HCT116 (cell line): ENCODE data around the gene SELENOS. TPM values are rescaled to one million over a fixed set of nuclear protein-coding genes. Genes with fewer than 3 reads are reported as not detected.
A peak's percentile ranks its signal among the peaks of the same experiment; 100 is the strongest.

Experiments used
- CBX3 ChIP-seq: IDR thresholded peaks from 2 replicates; pipeline ENCODE4 v1.6.1; 2012; ENCODE audit warnings: low read depth
- ELF1 ChIP-seq: IDR thresholded peaks from 2 replicates; pipeline ENCODE4 v1.6.1; 2012; ENCODE audit warnings: low read depth, borderline replicate concordance
- EZH2 ChIP-seq: fragments of 200-600 bp; sonication (generic); IDR thresholded peaks from 2 replicates; pipeline ENCODE4 v1.6.1; 2017; ENCODE audit warnings: antibody characterized with exemption, mixed run types
- POLR2A ChIP-seq: IDR thresholded peaks from 2 replicates; pipeline ENCODE4 v1.7.0; 2011; ENCODE audit warnings: borderline replicate concordance; ENCODE audit not compliant: insufficient read depth, insufficient read length; ENCODE audit errors: extremely low read depth
- TCF7L2 ChIP-seq: IDR thresholded peaks from 2 replicates; pipeline ENCODE4 v1.7.0; 2011; ENCODE audit warnings: borderline replicate concordance, inconsistent platforms; ENCODE audit not compliant: insufficient read depth, insufficient read length; ENCODE audit errors: extremely low read depth
- YY1 ChIP-seq: IDR thresholded peaks from 2 replicates; pipeline ENCODE4 v1.6.1; 2011; ENCODE audit warnings: low read length, low read depth, moderate library complexity, mild to moderate bottlenecking; ENCODE audit not compliant: insufficient replicate concordance; ENCODE audit errors: extremely low read depth
- ZFX ChIP-seq: fragments of 450-650 bp; IDR thresholded peaks from 2 replicates; pipeline ENCODE4 v1.6.1; 2017
- total RNA-seq: library from RNA; stranded (reverse); gene quantifications from one replicate; pipeline ENCODE4 v1.2.1, GENCODE V29; 2021; ENCODE audit not compliant: unreplicated experiment
- TF ChIP-seq, protein P1 (sequence below): IDR thresholded peaks from 2 replicates; pipeline ENCODE4 v1.6.1; 2012; ENCODE audit warnings: low read depth
- TF ChIP-seq, protein P2 (sequence below): IDR thresholded peaks from 2 replicates; pipeline ENCODE4 v1.6.1; 2012
- TF ChIP-seq, protein P3 (sequence below), 3 experiments: fragments of 200-600 bp in 1 of 3; sonication (generic) in 1 of 3; IDR thresholded peaks in 2 of 3; conservative IDR thresholded peaks in 1 of 3; 2 replicates each; pipeline ENCODE4 v1.5.1; 2012 to 2017; ENCODE audit warnings: low read depth in 2 of 3, low read length in 2 of 3, antibody characterized with exemption in 1 of 3, borderline replicate concordance in 1 of 3, control low read depth in 1 of 3, mild to moderate bottlenecking in 1 of 3, mixed read lengths in 1 of 3, mixed run types in 1 of 3, moderate library complexity in 1 of 3; ENCODE audit not compliant: insufficient read depth in 1 of 3

The SELENOS gene
- total RNA-seq, 1 experiment from 2014 or later: 45.6 TPM

DNA sequence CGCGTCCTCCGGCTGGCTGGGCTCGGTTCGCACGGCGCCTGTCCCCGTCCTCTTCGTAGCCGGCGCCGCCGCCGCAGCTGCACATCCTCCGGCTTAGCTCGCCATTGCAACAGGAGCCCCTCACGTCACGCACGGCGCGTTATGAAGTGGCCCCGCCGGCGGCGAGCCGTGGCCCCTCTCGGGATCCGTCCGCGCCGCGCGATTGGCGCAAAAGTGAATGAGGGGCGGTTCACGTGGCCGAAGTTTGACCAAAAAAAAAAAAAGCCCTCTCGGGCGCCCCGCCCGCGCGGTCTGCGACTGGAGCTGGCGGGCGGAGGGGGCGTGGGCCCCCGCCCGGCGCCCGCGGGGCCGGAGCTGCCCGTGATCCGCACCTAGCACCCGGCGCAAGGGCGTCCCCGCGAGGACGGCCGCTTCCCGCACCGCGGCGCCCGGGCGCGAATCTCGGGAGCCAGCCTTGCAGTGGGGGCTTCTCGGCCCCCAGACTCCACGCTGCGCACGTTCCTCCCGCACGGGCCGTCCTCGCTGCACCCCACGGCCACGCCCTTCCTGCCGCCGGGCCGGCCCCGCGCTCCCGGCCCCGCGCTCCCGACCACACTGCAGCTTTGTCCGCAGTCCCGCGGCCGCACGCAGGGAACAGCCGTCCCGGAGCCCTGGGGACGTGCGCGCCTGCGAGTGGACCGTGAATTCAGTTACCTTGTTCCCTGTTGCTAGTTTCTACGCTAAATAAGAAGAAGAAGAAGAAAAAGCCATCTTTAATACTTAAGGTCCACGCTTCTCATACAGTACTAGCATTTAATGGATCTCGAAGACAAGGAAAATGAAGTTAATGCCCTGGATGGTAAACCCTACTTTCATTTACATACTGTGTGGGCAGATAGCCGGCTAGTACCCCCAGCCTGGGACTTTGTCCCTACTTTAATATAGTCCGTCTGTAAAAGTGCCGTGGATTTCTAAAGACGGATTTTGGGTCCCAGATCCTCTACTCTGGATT lies 25.2 kb downstream of the SELENOS start, which contains the start of gene CHSY1 (continued):
- TF ChIP-seq, protein P1, sequence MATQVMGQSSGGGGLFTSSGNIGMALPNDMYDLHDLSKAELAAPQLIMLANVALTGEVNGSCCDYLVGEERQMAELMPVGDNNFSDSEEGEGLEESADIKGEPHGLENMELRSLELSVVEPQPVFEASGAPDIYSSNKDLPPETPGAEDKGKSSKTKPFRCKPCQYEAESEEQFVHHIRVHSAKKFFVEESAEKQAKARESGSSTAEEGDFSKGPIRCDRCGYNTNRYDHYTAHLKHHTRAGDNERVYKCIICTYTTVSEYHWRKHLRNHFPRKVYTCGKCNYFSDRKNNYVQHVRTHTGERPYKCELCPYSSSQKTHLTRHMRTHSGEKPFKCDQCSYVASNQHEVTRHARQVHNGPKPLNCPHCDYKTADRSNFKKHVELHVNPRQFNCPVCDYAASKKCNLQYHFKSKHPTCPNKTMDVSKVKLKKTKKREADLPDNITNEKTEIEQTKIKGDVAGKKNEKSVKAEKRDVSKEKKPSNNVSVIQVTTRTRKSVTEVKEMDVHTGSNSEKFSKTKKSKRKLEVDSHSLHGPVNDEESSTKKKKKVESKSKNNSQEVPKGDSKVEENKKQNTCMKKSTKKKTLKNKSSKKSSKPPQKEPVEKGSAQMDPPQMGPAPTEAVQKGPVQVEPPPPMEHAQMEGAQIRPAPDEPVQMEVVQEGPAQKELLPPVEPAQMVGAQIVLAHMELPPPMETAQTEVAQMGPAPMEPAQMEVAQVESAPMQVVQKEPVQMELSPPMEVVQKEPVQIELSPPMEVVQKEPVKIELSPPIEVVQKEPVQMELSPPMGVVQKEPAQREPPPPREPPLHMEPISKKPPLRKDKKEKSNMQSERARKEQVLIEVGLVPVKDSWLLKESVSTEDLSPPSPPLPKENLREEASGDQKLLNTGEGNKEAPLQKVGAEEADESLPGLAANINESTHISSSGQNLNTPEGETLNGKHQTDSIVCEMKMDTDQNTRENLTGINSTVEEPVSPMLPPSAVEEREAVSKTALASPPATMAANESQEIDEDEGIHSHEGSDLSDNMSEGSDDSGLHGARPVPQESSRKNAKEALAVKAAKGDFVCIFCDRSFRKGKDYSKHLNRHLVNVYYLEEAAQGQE: no peak
- TF ChIP-seq POLR2A (peak; percentile 51), YY1 (peak; percentile 39), TCF7L2 (peak; percentile 79), EZH2 (no peak), ZFX (peak; percentile 44), ELF1 (no peak), CBX3 (0 out of 2 replicates have a peak, but pooled peaks have one; percentile 52)
- TF ChIP-seq, protein P2, sequence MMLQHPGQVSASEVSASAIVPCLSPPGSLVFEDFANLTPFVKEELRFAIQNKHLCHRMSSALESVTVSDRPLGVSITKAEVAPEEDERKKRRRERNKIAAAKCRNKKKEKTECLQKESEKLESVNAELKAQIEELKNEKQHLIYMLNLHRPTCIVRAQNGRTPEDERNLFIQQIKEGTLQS: no peak
- TF ChIP-seq, protein P3, sequence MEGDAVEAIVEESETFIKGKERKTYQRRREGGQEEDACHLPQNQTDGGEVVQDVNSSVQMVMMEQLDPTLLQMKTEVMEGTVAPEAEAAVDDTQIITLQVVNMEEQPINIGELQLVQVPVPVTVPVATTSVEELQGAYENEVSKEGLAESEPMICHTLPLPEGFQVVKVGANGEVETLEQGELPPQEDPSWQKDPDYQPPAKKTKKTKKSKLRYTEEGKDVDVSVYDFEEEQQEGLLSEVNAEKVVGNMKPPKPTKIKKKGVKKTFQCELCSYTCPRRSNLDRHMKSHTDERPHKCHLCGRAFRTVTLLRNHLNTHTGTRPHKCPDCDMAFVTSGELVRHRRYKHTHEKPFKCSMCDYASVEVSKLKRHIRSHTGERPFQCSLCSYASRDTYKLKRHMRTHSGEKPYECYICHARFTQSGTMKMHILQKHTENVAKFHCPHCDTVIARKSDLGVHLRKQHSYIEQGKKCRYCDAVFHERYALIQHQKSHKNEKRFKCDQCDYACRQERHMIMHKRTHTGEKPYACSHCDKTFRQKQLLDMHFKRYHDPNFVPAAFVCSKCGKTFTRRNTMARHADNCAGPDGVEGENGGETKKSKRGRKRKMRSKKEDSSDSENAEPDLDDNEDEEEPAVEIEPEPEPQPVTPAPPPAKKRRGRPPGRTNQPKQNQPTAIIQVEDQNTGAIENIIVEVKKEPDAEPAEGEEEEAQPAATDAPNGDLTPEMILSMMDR (IDR thresholded peaks at IDR 0.05 in 2 of 3, conservative IDR thresholded peaks at IDR 0.05 in 1 of 3; ENCODE audit: borderline replicate concordance in 1 of 3, insufficient read depth in 1 of 3, low read depth in 2 of 3, low read length in 2 of 3): no peak
